K562 (cell line): ENCODE data around the gene BCL2L15. TPM values are rescaled to one million over a fixed set of nuclear protein-coding genes. Genes with fewer than 3 reads are reported as not detected.

Experiments used
- ELF4 ChIP-seq: fragments of 450-650 bp; formaldehyde crosslinking; IDR thresholded peaks from 2 replicates; pipeline ENCODE4 v1.4.0; 2022; ENCODE audit warnings: missing genetic modification characterization
- ESRRA ChIP-seq: fragments of 450-650 bp; IDR thresholded peaks from 2 replicates; pipeline ENCODE4 v1.6.1; 2014; ENCODE audit warnings: low read depth, mild to moderate bottlenecking, moderate library complexity, borderline replicate concordance
- JUNB ChIP-seq: fragments of 450-650 bp; formaldehyde crosslinking; conservative IDR thresholded peaks from 2 replicates; pipeline ENCODE4 v1.4.0; 2020; ENCODE audit warnings: mild to moderate bottlenecking
- KDM2B ChIP-seq: fragments of 250-450 bp; sonication (Bioruptor Pico); IDR thresholded peaks from 2 replicates; pipeline ENCODE4 v1.8.0; 2021; ENCODE audit warnings: mild to moderate bottlenecking, moderate library complexity
- PHB ChIP-seq: fragments of 250-450 bp; sonication (Bioruptor Pico); IDR thresholded peaks from 2 replicates; pipeline ENCODE4 v1.5.0; 2021
- PKNOX1 ChIP-seq: fragments of 450-650 bp; IDR thresholded peaks from 2 replicates; pipeline ENCODE4 v1.6.1; 2016
- PRPF4 ChIP-seq: fragments of 200-400 bp; formaldehyde crosslinking; IDR thresholded peaks from one replicate; pipeline ENCODE4 v1.6.1; 2017; ENCODE audit warnings: low read length, low read depth, mild to moderate bottlenecking; ENCODE audit not compliant: insufficient read depth, poor library complexity, severe bottlenecking
- STAT5B ChIP-seq: fragments of 250-450 bp; sonication (Bioruptor Pico); IDR thresholded peaks from 2 replicates; pipeline ENCODE4 v1.8.0; 2021; ENCODE audit warnings: mild to moderate bottlenecking, inconsistent platforms
- ZC3H4 ChIP-seq: sonication (generic); formaldehyde crosslinking; IDR thresholded peaks from 2 replicates; pipeline ENCODE4 v1.9.0; 2021; ENCODE audit warnings: missing genetic modification reagents, borderline replicate concordance
- ZFP30 ChIP-seq: fragments of 250-450 bp; sonication (Bioruptor Pico); IDR thresholded peaks from 2 replicates; pipeline ENCODE4 v1.8.0; 2022; ENCODE audit warnings: moderate library complexity, mild to moderate bottlenecking, inconsistent platforms, borderline replicate concordance
- polyA plus RNA-seq, 8 experiments: library from polyadenylated mRNA; depleted of rRNA in 4 of 8; stranded (reverse) in 5 of 8; unstranded in 3 of 8; fragments of >200 nt; fragmentation: Nextera tagmentation in 2 of 8; fragmentation: Illumina TruSeq in 1 of 8; extraction: Ambion mirVana in 2 of 8; extraction: Trizol in 1 of 8; gene quantifications; 2 replicates each; pipeline versions ENCODE4 v1.2.1 to v1.2.3, GENCODE V29; 2011 to 2014; ENCODE audit warnings: inconsistent platforms in 1 of 8, missing spikeins in 1 of 8
- total RNA-seq, 7 experiments: library from RNA; depleted of rRNA in 6 of 7; stranded (reverse); fragments of >200 nt in 6 of 7; fragmentation: Illumina TruSeq in 2 of 7; extraction: Trizol in 2 of 7; gene quantifications; 2 replicates each; pipeline versions ENCODE4 v1.2.1 to v1.2.3, GENCODE V29; 2011 to 2021; ENCODE audit warnings: low replicate concordance in 1 of 7
- TF ChIP-seq, protein P1 (sequence below): sonication (generic); IDR thresholded peaks from 2 replicates; pipeline ENCODE4 v1.6.1; 2016

The BCL2L15 gene
- total and polyA plus RNA-seq, 9 of the 15 experiments (the other 6 are each of a cell fraction or from before 2014, with no cell fraction given), result 0.06 to 0.42 (median 0.28) TPM; not detected in 1

GRCh38 chr1:113928187-113928930, 41.0 kb upstream of the BCL2L15 start (continued):
- TF ChIP-seq PHB (CRISPR knock-in tag) (no peak), PKNOX1 (peak; percentile 72), KDM2B (CRISPR knock-in tag) (0 out of 2 replicates have a peak, but pooled peaks have one; percentile 36), ESRRA (no peak), PRPF4 (no peak), ZC3H4 (CRISPR knock-in tag) (0 out of 2 replicates have a peak, but pooled peaks have one; percentile 46), ELF4 (CRISPR knock-in tag) (0 out of 2 replicates have a peak, but pooled peaks have one; percentile 8), ZFP30 (0 out of 2 replicates have a peak, but pooled peaks have one; percentile 40), STAT5B (no peak), JUNB (CRISPR knock-in tag) (0 out of 2 replicates have a peak, but pooled peaks have one; percentile 28)
- TF ChIP-seq, protein P1, sequence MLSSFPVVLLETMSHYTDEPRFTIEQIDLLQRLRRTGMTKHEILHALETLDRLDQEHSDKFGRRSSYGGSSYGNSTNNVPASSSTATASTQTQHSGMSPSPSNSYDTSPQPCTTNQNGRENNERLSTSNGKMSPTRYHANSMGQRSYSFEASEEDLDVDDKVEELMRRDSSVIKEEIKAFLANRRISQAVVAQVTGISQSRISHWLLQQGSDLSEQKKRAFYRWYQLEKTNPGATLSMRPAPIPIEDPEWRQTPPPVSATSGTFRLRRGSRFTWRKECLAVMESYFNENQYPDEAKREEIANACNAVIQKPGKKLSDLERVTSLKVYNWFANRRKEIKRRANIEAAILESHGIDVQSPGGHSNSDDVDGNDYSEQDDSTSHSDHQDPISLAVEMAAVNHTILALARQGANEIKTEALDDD, result peak; percentile 54; the same call in 1 of the 2 replicates
